HG03457 (cell line): ENCODE data around the gene DMRTC2.

Experiments used
- ATAC-seq: cut with Tn5 transposase; IDR thresholded peaks from one replicate; pipeline ENCODE4 v1.9.1; 2021; ENCODE audit warnings: moderate number of reproducible peaks; ENCODE audit not compliant: unreplicated experiment

DMRTC2 gene

DNA sequence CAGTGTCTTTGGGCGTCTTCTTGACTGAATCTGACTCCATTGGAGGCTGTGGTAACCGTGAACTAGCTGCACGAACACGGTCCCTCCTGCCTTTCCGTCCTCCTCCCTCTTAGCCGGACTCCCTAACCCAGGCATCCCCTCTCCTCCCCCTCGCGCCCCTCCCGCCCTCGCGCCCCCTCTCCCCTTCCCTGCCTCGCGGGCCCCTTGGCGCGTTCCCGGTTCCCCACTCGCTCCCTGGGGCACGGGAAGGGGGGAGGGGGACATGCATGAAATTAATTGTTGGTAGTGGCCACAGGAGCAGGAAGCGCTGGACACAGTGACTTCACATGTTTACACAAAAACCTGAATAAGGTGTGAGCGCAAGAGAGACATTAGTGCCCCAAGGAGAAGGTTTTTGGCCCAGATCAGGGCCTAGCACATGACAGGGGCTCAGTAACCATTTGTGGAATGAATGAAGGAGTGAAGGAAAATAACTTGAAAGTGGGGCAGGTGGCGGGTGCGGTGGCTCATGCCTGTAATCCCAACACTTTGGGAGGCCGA lies 279 bp downstream of the DMRTC2 start:
- ATAC-seq, result no peak

DNA sequence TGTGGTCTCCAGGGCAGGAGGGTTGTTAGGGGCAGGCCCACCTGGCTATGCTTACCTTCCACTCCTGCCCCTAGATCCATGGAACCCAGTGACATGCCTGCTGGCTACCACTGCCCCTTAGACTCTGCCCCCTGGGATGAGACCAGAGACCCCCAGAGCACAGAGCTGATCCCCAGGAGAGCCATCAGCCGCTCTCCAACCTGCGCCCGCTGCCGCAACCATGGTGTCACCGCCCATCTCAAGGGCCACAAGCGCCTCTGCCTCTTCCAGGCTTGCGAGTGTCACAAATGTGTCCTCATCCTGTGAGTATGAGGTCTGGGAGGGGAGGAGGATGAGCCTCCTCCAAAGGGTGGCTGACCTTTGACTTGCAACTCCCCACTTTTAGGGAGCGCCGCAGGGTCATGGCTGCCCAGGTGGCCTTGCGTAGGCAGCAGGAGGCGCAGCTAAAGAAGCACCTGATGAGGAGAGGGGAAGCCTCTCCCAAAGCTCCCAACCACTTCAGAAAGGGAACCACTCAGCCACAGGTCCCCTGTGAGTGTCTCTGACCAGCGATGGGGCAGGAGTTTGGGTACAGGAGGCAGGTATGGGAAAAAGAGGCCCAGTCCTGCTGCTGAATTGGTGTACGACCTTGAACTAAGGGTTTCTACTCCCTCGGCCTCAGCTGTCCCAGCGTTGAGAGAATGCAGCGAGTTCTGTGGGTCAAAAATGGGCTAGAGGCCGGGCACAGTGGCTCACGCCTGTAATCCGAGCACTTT lies 2.7 kb downstream of the DMRTC2 start:
- ATAC-seq, result no peak

DNA sequence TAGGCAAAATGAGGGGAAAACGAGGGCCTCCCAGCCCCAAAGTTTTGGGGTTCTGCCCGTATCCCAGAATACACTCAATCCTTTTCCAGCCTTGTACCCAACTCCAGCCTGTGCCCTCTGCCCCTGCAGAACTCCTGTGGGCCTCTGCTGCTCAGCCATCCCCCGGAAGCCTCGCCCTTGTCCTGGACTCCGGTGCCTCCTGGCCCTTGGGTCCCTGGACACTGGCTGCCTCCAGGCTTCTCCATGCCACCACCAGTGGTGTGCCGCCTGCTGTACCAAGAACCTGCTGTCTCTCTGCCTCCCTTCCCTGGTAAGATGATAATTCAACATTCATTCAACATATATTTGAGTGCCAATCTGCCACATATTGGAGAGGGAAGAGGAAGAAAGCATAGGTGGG lies 3.8 kb downstream of the DMRTC2 start:
- ATAC-seq, result no peak

DNA sequence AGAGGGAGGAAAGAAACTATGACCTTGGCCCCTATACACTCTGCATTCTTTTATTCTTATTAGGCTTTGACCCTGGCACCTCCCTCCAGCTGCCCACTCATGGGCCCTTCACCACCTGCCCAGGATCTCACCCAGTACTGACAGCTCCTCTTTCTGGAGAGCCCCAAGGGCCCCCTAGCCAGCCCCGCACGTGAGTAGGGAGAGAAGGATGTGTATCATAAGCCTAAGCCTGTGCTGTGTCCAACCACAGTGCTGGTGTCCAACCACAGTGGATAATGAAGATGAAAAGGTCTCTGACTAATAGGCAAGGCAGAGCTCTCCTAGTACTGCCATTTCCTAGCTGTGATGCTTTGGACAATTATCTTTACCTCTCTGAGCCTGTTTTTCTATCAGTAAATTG lies 4.2 kb downstream of the DMRTC2 start:
- ATAC-seq, result no peak

DNA sequence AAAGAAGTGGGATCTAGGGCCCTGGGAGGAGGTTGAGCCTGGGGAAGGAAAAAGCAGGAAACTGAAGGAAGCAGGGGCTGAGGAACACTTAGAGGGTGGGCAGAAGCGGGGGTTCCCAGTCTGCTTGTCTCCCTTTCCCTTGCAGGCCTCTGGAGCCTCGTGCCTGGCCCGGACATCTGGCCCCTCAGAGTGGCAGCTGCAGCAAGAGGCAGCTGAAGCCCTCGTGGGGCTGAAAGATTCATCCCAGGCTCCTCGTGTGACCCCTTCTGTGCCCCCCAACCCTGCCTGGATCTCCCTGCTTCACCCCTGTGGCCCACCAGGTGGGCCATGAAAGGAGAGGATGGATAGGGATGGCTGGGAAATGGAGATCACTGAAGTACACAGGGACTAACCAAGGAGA lies 5.5 kb downstream of the DMRTC2 start:
- ATAC-seq, result no peak

DNA sequence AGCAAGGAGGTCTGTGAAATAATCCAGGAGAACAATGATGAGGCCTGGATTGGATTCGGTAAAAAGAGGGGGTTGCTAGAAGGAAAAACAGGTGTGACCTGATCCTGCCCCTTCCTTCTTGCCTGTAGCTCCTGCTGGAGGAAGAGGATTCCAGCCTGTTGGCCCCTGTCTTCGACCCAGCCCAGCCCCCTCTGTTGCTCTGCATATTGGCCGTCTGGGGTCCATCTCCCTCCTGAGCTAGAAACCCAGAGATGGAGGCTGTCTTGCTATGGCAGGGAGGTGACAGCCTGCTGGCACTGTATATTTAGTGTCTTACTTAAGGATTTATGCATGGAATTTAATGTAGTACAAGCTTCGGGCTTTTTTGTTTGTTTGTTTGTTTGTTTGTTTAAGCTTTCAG lies 6.6 kb downstream of the DMRTC2 start:
- ATAC-seq, result no peak

DNA sequence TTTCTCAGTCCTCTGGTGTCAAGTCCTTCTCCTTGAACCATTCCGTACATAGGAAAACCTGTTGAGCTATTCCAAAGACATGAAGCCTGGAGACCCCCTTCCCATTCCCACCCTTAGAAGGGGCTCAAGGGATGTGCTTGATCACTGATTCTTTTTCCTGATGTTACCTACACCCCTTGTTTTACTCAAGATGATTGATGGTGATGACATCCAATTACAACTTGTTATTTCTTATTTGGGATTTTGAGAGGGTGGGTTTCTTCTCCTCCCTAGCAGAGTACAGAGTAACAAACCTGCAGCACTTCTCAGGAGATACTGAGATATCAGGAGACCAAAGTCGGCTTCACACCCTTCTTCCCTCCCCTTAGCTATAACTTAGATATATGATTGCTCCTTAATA lies 8.5 kb downstream of the DMRTC2 start:
- no peak for ATAC-seq

DNA sequence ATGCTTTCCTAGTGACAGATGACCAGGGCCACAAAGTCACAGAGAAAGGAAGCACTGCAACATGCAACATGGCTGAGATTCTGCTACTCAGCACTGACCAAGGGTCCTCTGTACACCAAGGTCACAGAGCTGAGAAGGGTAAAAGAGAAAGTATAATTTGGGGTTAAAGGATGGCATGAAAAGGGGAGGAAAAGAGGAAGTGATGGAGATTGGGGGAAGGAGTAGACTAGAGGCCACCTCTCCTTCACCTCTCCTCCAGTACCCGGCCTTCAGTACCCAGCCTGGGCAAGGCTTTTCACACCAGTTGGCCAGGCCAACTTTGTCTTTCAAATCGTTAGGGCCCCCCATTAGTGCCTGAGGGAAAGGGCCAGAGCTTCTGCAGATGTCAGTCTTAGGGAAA lies 8.9 kb downstream of the DMRTC2 start:
- ATAC-seq, result no peak

DNA sequence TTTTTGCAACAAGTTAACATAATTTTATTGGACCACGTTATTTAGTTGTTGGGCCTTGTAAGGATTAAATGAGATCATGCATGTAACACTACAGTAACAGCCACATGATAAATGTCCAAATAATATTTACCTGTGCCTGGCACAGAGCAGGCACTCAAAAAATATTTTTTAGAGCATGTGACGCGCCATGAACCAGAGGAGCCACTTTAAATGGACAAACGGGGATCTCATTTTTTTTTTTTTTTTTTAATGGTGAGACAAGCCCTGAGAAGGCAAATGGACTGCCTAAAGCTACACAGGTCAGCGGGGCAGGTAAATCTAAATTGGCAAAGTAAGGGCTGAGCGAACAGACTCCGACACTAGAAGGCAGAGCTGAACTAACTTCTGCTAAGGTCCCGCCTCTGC lies 14.4 kb downstream of the DMRTC2 start:
- no peak for ATAC-seq

DNA sequence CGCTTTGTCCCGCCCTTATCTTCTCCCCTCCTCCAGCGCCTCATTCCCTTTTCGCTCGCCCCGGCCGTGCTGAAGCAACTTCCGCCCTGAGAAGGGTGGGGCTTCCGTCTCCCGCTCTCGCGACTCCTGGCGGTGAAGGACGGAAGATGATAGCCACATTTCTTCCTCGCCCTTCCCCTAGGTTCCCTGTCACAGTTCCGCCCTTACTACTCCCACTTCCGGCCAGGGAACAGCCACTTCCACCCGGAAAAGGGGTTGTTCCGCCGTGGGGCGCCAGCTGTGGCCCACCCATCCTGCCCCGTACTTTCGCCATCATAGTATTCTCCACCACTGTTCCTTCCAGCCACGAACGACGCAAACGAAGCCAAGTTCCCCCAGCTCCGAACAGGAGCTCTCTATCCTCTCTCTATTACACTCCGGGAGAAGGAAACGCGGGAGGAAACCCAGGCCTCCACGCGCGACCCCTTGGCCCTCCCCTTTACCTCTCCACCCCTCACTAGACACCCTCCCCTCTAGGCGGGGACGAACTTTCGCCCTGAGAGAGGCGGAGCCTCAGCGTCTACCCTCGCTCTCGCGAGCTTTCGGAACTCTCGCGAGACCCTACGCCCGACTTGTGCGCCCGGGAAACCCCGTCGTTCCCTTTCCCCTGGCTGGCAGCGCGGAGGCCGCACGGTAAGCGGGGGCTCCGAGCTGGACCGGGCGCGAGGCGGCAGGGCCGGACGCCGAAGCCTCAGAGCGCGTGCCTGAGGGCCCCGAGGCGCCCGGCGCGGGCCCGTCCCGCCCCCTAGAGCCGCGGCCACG lies 15.0 kb downstream of the DMRTC2 start, which contains the start of gene RPS19:
Gene RPS19, plus strand, starts transcription at position 638 of the 801 bp plus-strand sequence. CDS start 520 bp downstream, outside the sequence.
- peak; percentile 69 for ATAC-seq

DNA sequence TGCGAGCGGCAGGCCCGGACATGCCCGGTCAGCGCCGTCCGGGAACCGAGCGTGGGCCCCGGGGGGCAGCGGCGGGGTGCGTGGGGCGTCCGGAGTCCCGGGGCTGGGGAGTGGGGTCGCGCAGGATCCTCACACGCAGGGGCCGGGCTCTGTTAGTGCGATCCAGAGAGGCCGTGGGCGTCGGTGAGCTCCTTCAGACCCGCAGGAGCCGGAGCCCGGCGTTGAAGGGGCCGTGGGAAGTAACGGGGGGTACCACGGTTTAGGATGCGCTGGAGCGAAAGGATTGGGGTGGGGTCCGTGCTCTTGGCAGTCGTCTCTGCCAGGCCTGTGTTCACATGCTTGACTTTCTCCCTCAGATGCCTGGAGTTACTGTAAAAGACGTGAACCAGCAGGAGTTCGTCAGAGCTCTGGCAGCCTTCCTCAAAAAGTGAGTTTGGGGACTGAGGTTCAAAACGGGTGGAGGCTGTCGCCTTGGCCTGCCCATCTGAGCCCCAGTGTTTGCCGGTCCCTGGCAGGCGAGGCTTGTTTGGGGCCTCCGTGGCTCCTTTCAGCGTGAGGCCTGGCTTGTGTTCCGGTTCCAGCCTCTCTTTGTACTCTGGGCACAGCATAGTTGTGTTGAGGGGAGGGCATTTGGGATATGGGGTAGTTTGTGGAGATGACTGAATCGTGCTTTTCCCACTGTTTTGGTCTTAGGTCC lies 15.7 kb downstream of the DMRTC2 start:
- peak; percentile 23 for ATAC-seq

DNA sequence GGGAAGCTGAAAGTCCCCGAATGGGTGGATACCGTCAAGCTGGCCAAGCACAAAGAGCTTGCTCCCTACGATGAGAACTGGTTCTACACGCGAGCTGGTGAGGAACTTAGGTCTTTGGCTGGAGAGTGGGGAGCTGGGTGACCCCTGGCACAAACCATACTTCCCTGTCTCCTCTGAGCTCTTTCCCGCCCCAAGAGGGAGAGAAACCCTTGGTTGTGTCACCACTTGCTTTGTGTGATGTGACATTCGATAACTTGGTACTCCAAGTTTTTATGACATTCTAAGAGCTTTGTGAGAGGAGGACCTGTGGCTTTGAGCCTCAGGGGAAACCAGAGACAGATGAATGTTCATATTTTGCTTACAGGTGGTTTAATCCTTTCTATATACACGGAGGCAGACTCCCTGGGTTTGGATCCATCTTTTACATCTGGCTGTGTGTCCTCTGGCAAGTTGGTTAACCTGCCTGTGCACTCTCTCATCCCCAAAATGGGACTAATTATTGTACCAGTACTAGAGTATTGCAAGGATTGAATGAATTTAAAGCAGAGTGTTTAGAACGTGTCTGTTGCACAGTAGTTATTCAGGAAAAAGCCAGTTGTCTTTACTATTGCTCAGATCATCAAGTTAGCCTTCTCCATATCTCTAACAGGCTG lies 16.4 kb downstream of the DMRTC2 start:
- no peak for ATAC-seq

DNA sequence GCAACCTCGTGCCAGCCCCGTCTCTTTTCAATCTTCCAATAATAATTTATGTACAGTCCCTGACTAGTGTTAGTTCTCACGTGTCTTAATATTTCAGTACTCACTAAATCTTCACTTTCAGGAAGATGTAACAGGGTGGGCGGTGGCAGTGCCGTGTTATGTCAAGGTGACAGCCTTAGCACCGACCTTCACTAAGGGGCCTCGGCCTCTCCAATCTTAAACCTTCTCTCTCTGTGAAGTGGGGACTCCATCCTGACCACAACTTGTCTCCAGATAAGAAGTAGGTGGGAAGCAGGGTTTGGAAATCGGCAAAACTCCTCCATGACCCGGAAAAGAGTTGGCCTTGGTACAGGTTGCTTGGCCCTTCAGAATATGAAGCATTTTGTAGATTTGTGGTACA lies 17.0 kb downstream of the DMRTC2 start:
- no peak for ATAC-seq

DNA sequence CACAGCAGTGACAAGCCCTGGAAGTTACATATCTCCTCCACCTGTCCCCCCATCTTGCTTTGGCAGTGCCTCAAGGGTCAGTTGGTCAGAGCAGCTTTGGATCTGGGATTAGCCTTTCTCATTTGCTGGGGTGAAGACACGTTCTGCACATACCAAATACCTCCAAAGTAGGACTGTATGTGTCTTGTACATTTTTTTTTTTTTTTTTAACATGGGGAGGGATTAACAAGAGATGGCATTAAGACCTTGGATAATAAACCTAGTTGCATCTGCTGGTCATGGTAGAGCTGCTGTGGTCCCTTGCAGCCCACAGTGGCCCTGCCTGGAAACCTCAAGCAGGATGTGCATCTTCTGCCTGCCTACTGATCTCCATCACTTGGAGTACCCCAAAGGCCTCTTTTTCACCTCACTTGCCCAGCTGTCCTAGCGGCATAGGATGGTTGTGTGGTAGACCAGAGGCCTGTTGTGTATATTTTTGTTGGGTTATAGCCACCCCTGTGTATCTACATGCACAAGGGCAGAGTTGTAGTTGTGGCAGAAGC lies 17.7 kb downstream of the DMRTC2 start:
- ATAC-seq, result no peak

DNA sequence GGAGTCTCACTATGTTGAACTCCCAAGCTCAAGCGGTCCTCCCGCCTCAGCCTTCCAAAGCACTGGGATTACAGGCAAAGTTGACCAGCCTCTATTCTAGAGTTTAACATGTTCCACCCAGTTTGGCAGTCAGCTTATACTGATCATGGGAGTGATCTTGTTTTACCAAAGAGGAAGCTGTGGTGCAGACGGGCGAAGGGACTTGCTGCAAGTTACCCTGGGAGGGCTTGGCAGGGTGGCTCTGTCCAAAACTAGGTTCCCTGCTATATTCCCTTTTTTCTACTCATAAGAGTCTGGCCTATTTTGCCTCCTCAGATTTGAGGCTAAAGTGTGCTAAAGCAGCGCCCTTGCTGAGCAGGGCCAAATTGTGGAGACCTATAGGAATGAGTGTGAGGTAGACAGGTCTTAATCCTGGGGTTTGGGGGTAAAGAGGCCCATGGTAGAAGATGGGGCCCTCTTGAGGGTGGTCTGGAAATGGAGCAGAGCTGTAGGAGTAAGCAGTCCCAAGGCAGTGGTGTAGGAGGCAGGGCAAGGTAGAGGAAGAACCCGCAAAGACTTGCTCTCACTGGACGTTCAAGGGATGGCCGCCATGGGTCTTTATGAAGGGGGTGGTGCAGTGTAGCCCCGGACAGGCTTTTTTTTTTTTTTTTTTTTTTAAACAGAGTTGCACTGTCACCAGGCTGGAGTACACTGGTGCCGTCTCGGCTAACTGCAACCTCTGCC lies 18.5 kb downstream of the DMRTC2 start:
- no peak for ATAC-seq

DNA sequence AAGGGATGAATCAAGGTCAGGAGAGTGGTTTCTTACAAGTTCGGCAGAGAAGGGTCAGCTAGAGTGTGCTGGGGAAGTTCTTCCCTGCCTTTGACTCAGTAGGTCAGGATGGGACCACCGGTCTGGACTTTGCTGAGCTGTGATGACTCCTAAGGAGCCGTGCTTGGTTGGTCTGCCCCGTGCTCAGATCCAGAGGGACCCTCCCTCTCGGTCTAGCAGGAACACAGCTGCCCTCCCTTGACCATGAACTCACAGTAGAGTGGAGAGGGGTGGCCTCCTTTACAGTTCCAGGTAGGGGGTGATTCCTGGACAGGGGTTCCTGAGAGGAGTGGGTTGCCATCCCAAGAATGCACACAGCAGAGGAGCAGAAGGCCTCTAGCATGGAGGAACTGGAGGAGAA lies 19.5 kb downstream of the DMRTC2 start:
- ATAC-seq, result no peak

DNA sequence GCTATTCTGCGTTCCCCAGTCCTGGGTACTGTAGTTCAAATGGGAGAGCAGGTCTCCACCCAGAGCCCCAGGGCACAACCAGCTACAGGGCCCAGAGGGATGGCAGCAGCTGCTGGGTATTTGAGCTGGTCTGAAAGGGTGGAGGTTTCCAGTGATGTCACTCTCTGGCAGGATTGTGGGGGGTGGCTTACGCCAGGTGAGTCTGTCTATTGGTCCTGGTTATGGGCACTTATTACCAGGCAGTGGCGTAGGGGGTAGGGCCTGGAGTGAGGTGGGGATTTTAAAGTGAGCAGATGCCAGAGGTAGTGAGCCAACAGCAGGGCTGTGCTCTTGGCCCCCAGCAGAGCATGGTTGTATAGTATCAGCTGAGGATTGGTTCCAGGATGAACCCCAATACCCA lies 21.4 kb downstream of the DMRTC2 start:
- ATAC-seq, result no peak

DNA sequence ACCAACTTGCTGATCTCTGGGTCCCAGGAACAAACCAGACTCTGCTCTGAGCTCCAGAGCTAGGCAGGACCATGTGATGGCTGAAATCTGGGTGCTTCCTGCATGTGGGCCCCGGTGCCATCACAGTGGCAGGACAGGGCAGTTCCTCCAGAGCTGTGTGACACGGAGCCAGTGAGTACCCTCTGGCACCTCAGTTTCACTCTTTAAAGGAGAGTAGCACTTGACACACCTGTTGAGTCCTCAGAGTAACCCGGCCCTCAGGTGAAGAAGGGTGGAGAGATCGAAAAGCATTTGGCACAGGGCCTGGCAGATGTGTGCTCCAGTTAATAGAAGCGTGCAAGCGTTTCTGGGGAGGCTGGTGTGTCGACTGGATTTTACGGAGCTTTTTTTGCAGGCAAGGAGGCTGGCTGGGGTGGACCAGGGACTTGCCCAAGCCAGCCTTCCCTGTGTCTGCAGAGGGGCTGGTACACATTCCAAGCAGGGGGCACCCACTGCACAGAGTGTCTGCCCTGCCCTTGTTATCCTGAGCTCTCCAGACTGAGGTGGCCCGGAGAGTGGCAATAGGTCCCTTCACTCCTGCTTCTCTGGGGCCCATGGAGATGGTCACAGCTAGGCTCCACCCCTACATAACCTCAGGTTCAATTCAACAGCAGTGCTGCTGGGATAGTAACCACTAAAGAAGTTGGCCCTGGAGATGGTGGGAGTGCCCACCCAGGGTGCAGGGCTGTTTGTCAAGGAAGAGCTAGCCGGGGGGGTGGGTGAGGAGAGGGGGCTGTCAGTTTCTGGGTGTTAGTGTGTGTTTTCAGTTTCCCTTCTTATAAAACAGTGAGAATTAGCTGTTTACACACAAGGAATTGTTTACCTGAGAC lies 23.5 kb downstream of the DMRTC2 start:
- no peak for ATAC-seq

DNA sequence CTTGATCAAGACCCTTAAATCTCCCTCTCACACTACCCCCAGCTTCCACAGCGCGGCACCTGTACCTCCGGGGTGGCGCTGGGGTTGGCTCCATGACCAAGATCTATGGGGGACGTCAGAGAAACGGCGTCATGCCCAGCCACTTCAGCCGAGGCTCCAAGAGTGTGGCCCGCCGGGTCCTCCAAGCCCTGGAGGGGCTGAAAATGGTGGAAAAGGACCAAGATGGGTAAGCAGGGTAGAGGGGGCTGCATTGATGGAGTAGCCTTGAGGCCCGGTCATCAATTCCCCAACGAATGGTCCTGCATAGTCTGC lies 24.1 kb downstream of the DMRTC2 start:
- ATAC-seq, result no peak
